Vagina (tissue), 2 donors: ENCODE results near the gene RAB20.

ENCODE experiments used
- CTCF ChIP-seq, 3 experiments: fragments of 450-650 bp in 2 of 3; fragments of 200-600 bp in 1 of 3; sonication (generic) in 1 of 3; IDR thresholded peaks; one replicate each; pipeline ENCODE4 v1.5.1; 2017 to 2019; ENCODE audit warnings: antibody characterized with exemption in 3 of 3, mild to moderate bottlenecking in 2 of 3, moderate library complexity in 2 of 3
- POLR2A ChIP-seq, 2 donors: fragments of 450-650 bp; IDR thresholded peaks; one replicate each; pipeline ENCODE4 v1.6.1; 2017; ENCODE audit warnings: antibody characterized with exemption in 2 of 2, mild to moderate bottlenecking in 2 of 2, moderate library complexity in 2 of 2

GRCh38 chr13:110479215-110479545 lies 82.3 kb downstream of the RAB20 start:
- TF ChIP-seq CTCF (IDR thresholded peaks at IDR 0.05): no peak
- no peak for TF ChIP-seq POLR2A (IDR thresholded peaks at IDR 0.05)
